OCI-LY3 (cell line): Measurements from ENCODE around the gene FCER1G.

ENCODE experiments used
- H2AFZ ChIP-seq: fragments of 200-600, 300-600 bp; shearing (Covaris generic); 2 replicates; pipeline ENCODE4 v1.6.0; 2014; ENCODE audit warnings: antibody characterized with exemption, low read depth, low read length
- H3K27ac ChIP-seq: fragments of 200-600, 300-600 bp; sonication (generic); 2 replicates; pipeline ENCODE4 v1.5.1; 2014; ENCODE audit warnings: mild to moderate bottlenecking, low read length, moderate library complexity, mixed read lengths
- H3K27me3 ChIP-seq: fragments of 200-600, 300-600 bp; sonication (generic); 2 replicates; pipeline ENCODE4 v1.6.1; 2014; ENCODE audit warnings: low read depth, low read length, mixed read lengths
- H3K36me3 ChIP-seq: fragments of 200-600, 300-600 bp; sonication (generic); replicated peaks from 2 replicates; pipeline ENCODE3; 2014; ENCODE audit warnings: low read depth, low read length, mixed read lengths
- H3K4me1 ChIP-seq: fragments of 300-600, 200-600 bp; sonication (generic); 2 replicates; pipeline ENCODE4 v1.6.1; 2014; ENCODE audit warnings: low read length, mixed read lengths
- H3K4me2 ChIP-seq: fragments of 200-600, 300-600 bp; sonication (generic); 2 replicates; pipeline ENCODE4 v1.6.1; 2014; ENCODE audit warnings: low read length, mixed read lengths
- H3K4me3 ChIP-seq: fragments of 300-600, 200-600 bp; sonication (generic); 2 replicates; pipeline ENCODE4 v1.5.1; 2014; ENCODE audit warnings: antibody characterized with exemption, mild to moderate bottlenecking, low read length, moderate library complexity
- H3K79me2 ChIP-seq: fragments of 300-600, 200-600 bp; shearing (Covaris generic); 2 replicates; pipeline ENCODE4 v1.6.1; 2014; ENCODE audit warnings: mild to moderate bottlenecking, low read length, mixed read lengths
- H3K9ac ChIP-seq: fragments of 300-600, 200-600 bp; shearing (Covaris generic); 2 replicates; pipeline ENCODE4 v1.6.0; 2014; ENCODE audit warnings: mild to moderate bottlenecking, low read length, moderate library complexity
- H3K9me3 ChIP-seq: fragments of 200-600, 300-600 bp; shearing (Covaris generic); 2 replicates; pipeline ENCODE4 v1.6.1; 2014; ENCODE audit warnings: low read length, mixed read lengths; ENCODE audit not compliant: insufficient read depth
- H4K20me1 ChIP-seq: fragments of 200-600, 300-600 bp; sonication (generic); 2 replicates; pipeline ENCODE4 v1.6.1; 2016; ENCODE audit warnings: low read length, mixed read lengths; ENCODE audit not compliant: insufficient read depth
- CTCF ChIP-seq: fragments of 200-600, 300-600 bp; sonication (generic); IDR thresholded peaks from 2 replicates; pipeline ENCODE4 v1.5.1; 2014; ENCODE audit warnings: antibody characterized with exemption, low read length, low read depth
- EZH2phosphoT487 ChIP-seq: fragments of 200-600 bp; shearing (Covaris generic); IDR thresholded peaks from 2 replicates; pipeline ENCODE4 v1.6.1; 2018; ENCODE audit warnings: antibody characterized with exemption, mixed run types, low read depth

The FCER1G gene

GRCh38 chr1:161215076-161215475, at the start of gene FCER1G:
FCER1G (plus strand) TSS chr1:161215295; CDS start chr1:161215322, 27 bp downstream.
- Histone ChIP-seq H3K4me1 (peaks cover 5% of the 10 kb centered on the region), H3K4me2 (no peak within 1 kb of the TSS), H3K36me3 (peaks cover 41% of the 10 kb centered on the region), H4K20me1 (no peaks in the 10 kb centered on the region), H3K4me3 (no peak within 1 kb of the TSS), H3K9me3 (no peaks in the 10 kb centered on the region), H3K27ac (no peak within 1 kb of the TSS), H3K9ac (no peak within 1 kb of the TSS), H3K27me3 (no peaks in the 10 kb centered on the region), H3K79me2 (no peaks in the 10 kb centered on the region), H2AFZ (no peak within 1 kb of the TSS)
- TF ChIP-seq CTCF (no peak), EZH2phosphoT487 (no peak)

GRCh38 chr1:161165742-161166668, 49.1 kb upstream of the FCER1G start, which contains the start of gene PPOX:
PPOX (plus strand) TSS chr1:161166426; CDS start chr1:161166848, 422 bp downstream.
- peak; percentile 85 for TF ChIP-seq CTCF
- TF ChIP-seq EZH2phosphoT487, result no peak
- Histone ChIP-seq H3K36me3 (peaks cover 33% of the 10 kb centered on the region), H3K4me1 (peaks cover 15% of the 10 kb centered on the region)

GRCh38 chr1:161166669-161167548, 48.2 kb upstream of the FCER1G start:
- H3K4me3 ChIP-seq, result peak overlapping the region; percentile 80
- peak overlapping the region; percentile 61 for H2AFZ ChIP-seq
- H3K27me3 ChIP-seq, result no peaks in the 10 kb centered on the region
- H3K4me1 ChIP-seq, result peaks cover 15% of the 10 kb centered on the region
- H3K27ac ChIP-seq, result peak overlapping the region; percentile 26
- peaks cover 37% of the 10 kb centered on the region for H3K36me3 ChIP-seq
- TF ChIP-seq EZH2phosphoT487 (no peak), CTCF (no peak)
- H3K9me3 ChIP-seq, result no peaks in the 10 kb centered on the region
- peak overlapping the region; percentile 81 for H3K9ac ChIP-seq
- no peaks in the 10 kb centered on the region for H3K79me2 ChIP-seq
- peak overlapping the region; percentile 91 for H3K4me2 ChIP-seq
- no peaks in the 10 kb centered on the region for H4K20me1 ChIP-seq

More at GRCh38 chr1:161165742-161166668, 49.1 kb upstream of the FCER1G start, which contains the start of gene PPOX:
- Histone ChIP-seq H3K4me3 (peak within 1 kb of the TSS; percentile 80), H3K27me3 (no peaks in the 10 kb centered on the region), H3K9me3 (no peaks in the 10 kb centered on the region), H2AFZ (peak within 1 kb of the TSS; percentile 61), H3K79me2 (no peaks in the 10 kb centered on the region), H3K27ac (peak within 1 kb of the TSS; percentile 62), H3K9ac (peak within 1 kb of the TSS; percentile 81), H4K20me1 (no peaks in the 10 kb centered on the region), H3K4me2 (peak within 1 kb of the TSS; percentile 91)
